ENCODE results near the gene ABCC8. TPM values are rescaled to one million over a fixed set of nuclear protein-coding genes. Genes with fewer than 3 reads are reported as not detected.

Gene ABCC8
- total and polyA plus RNA-seq, 2 experiments from 2014 or later, result 2.2 TPM; not detected in 1

DNA sequence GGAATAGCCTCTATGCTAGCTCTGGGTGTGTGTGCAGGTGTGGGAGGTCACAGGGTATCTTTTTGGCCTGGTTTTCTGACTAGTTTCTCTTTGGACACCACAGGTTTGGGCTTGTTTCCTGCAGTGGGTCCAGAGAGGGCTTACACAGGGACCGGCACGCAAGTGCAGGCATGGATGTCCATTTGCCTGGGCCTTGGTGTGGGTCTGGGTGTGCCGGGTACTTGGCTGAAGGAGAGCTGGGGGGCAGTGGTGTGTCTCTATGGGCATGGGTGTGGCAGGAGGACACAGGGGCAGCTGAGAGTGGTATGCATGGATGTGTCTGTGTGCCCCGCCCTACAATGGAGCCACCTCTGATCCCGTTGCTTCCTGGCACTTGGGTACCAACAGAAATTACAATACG is 80.7 kb downstream of the ABCC8 start:
- no peak overlapping the region for H3K4me3 ChIP-seq
- H3K4me1 ChIP-seq (ENCODE audit: insufficient read depth), result no peaks in the 10 kb centered on the region
- H3K9me2 ChIP-seq (replicated peaks; ENCODE audit: insufficient read depth), result no peaks in the 10 kb centered on the region
- no peaks in the 10 kb centered on the region for H3K9me3 ChIP-seq (ENCODE audit: low read depth)
- no peaks in the 10 kb centered on the region for H3K36me3 ChIP-seq (replicated peaks; ENCODE audit: insufficient read depth, low read depth)
- 93% methylated on average over 6 of the region's 6 CpGs for WGBS (ENCODE audit: low lambda C conversion rate, missing lambda C conversion rate)
- H4K20me1 ChIP-seq (ENCODE audit: insufficient read depth, poor library complexity, severe bottlenecking), result no peaks in the 10 kb centered on the region
- H3K79me2 ChIP-seq, result no peaks in the 10 kb centered on the region
- H2AFZ ChIP-seq, result no peak overlapping the region
- DNase-seq (ENCODE audit: low spot score), result no peak
- H3K27ac ChIP-seq, result no peak overlapping the region
- TF ChIP-seq EZH2phosphoT487 (IDR thresholded peaks at IDR 0.05; ENCODE audit: low read depth, severe bottlenecking, unreplicated experiment) (no peak), EZH2 (IDR thresholded peaks at IDR 0.05; ENCODE audit: borderline replicate concordance) (no peak)
- TF ChIP-seq, protein P1, sequence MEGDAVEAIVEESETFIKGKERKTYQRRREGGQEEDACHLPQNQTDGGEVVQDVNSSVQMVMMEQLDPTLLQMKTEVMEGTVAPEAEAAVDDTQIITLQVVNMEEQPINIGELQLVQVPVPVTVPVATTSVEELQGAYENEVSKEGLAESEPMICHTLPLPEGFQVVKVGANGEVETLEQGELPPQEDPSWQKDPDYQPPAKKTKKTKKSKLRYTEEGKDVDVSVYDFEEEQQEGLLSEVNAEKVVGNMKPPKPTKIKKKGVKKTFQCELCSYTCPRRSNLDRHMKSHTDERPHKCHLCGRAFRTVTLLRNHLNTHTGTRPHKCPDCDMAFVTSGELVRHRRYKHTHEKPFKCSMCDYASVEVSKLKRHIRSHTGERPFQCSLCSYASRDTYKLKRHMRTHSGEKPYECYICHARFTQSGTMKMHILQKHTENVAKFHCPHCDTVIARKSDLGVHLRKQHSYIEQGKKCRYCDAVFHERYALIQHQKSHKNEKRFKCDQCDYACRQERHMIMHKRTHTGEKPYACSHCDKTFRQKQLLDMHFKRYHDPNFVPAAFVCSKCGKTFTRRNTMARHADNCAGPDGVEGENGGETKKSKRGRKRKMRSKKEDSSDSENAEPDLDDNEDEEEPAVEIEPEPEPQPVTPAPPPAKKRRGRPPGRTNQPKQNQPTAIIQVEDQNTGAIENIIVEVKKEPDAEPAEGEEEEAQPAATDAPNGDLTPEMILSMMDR (IDR thresholded peaks at IDR 0.05; ENCODE audit: poor library complexity), result no peak
- no peak overlapping the region for H3K4me2 ChIP-seq
- H3K27me3 ChIP-seq, result no peaks in the 10 kb centered on the region

DNA sequence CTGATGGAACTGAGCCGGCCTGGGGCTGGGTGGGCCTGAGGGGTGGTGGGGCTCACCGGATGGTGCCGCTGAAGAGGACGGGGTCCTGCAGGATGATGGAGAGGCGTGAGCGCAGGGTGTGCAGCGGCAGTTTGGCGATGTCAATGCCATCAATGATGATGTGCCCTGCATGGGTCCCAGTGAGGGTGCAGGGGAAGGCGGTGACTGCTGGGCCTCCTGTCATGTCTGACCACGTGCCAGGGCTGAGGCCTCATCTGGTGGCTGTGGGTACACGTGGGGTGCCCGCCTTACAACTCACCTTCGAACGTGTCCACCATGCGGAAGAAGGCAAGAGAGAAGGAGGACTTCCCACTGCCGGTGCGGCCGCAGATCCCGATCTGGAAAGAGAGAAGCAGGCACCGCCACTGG is 81.1 kb downstream of the ABCC8 start:
- no peaks in the 10 kb centered on the region for H3K9me3 ChIP-seq (ENCODE audit: low read depth)
- H3K27me3 ChIP-seq, result no peaks in the 10 kb centered on the region
- H4K20me1 ChIP-seq (ENCODE audit: insufficient read depth, poor library complexity, severe bottlenecking), result no peaks in the 10 kb centered on the region
- TF ChIP-seq EZH2 (IDR thresholded peaks at IDR 0.05; ENCODE audit: borderline replicate concordance) (no peak), EZH2phosphoT487 (IDR thresholded peaks at IDR 0.05; ENCODE audit: low read depth, severe bottlenecking, unreplicated experiment) (no peak)
- TF ChIP-seq, protein P1 (IDR thresholded peaks at IDR 0.05; ENCODE audit: poor library complexity), result no peak
- DNase-seq (ENCODE audit: low spot score), result no peak
- H3K4me2 ChIP-seq, result no peak overlapping the region
- H3K4me3 ChIP-seq, result no peak overlapping the region
- H3K27ac ChIP-seq, result no peak overlapping the region
- H3K9me2 ChIP-seq (replicated peaks; ENCODE audit: insufficient read depth), result no peaks in the 10 kb centered on the region
- H3K79me2 ChIP-seq, result no peaks in the 10 kb centered on the region
- no peaks in the 10 kb centered on the region for H3K4me1 ChIP-seq (ENCODE audit: insufficient read depth)
- H2AFZ ChIP-seq, result no peak overlapping the region
- 93% methylated on average over 19 of the region's 20 CpGs for WGBS (ENCODE audit: low lambda C conversion rate, missing lambda C conversion rate)
- no peaks in the 10 kb centered on the region for H3K36me3 ChIP-seq (replicated peaks; ENCODE audit: insufficient read depth, low read depth)

DNA sequence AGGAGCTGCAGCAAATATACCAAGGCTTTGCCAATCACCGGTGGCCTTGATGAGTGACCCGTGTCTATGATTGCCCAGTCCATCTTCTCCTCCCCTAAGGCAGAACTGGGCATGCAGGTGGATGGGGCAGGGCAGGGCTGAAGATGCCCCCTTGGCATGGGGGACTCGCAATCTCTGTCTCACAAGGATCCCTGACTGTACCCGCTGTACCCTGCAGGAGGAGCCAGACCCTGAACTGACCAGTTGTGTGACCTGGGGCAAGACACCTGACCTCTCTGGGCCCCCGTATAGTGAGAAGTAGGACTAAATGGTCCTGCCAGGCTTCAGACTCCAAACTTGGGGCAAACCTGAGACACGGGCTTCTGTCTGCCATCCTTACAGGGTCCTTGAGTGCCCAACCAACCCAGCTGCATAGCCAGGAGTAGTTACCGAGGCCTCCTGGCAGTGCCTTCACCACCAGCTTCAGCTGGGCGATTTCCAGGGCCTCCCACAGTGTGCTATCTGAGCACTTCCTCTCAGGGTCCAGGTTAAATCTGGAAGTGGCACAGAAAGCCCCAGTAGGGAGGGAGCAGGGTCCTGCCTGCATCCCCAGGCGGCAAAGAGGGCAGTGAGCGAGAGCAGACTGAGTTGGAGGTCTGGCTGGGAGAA is 81.8 kb downstream of the ABCC8 start:
- Histone ChIP-seq H3K27me3 (no peaks in the 10 kb centered on the region), H2AFZ (no peak overlapping the region), H3K4me2 (no peak overlapping the region), H3K9me2 (replicated peaks; ENCODE audit: insufficient read depth) (no peaks in the 10 kb centered on the region), H3K4me3 (no peak overlapping the region), H3K79me2 (no peaks in the 10 kb centered on the region), H4K20me1 (ENCODE audit: insufficient read depth, poor library complexity, severe bottlenecking) (no peaks in the 10 kb centered on the region), H3K27ac (no peak overlapping the region), H3K9me3 (ENCODE audit: low read depth) (no peaks in the 10 kb centered on the region), H3K4me1 (ENCODE audit: insufficient read depth) (no peaks in the 10 kb centered on the region), H3K36me3 (replicated peaks; ENCODE audit: insufficient read depth, low read depth) (no peaks in the 10 kb centered on the region)
- no peak for DNase-seq (ENCODE audit: low spot score)
- 91% methylated on average over 10 of the region's 10 CpGs for WGBS (ENCODE audit: low lambda C conversion rate, missing lambda C conversion rate)
- TF ChIP-seq, protein P1 (IDR thresholded peaks at IDR 0.05; ENCODE audit: poor library complexity), result no peak
- TF ChIP-seq EZH2 (IDR thresholded peaks at IDR 0.05; ENCODE audit: borderline replicate concordance), result no peak

Data from hepatocyte (in vitro differentiated cells).